Progenitor cell of endocrine pancreas (in vitro differentiated cells): ENCODE results near the gene CTLA4. TPM values are rescaled to one million over a fixed set of nuclear protein-coding genes. Genes with fewer than 3 reads are reported as not detected.
"Not testable (repeated sequence)": the region's sequence is repeated elsewhere in the genome, so short reads cannot be mapped to it uniquely, and the experiment has no call there.

ENCODE experiments used
- DNase-seq: peaks from one replicate; pipeline ENCODE4 v3.0.0; 2021; ENCODE audit warnings: low spot score; ENCODE audit not compliant: unreplicated experiment
- H3K27ac Mint-ChIP-seq: 2 replicates; pipeline ENCODE4 v1.8.0; 2021; ENCODE audit warnings: mild to moderate bottlenecking, moderate library complexity, mixed read lengths
- H3K27me3 Mint-ChIP-seq: 2 replicates; pipeline ENCODE4 v1.8.0; 2021; ENCODE audit warnings: mixed read lengths
- H3K36me3 Mint-ChIP-seq: 2 replicates; pipeline ENCODE4 v1.8.0; 2022; ENCODE audit warnings: mixed read lengths; ENCODE audit not compliant: insufficient read depth
- H3K4me1 Mint-ChIP-seq: 2 replicates; pipeline ENCODE4 v1.8.0; 2021; ENCODE audit warnings: low read depth, mixed read lengths
- H3K4me3 Mint-ChIP-seq: 2 replicates; pipeline ENCODE4 v1.8.0; 2021; ENCODE audit warnings: low read depth, mild to moderate bottlenecking, moderate library complexity, mixed read lengths
- H3K9me3 Mint-ChIP-seq: 2 replicates; pipeline ENCODE4 v1.8.0; 2021; ENCODE audit warnings: low read depth, mixed read lengths
- CTCF ChIP-seq: fragments of 200-600 bp; sonication (generic); IDR thresholded peaks from one replicate; pipeline ENCODE4 v1.5.0; 2021; ENCODE audit warnings: antibody characterized with exemption, mild to moderate bottlenecking; ENCODE audit not compliant: unreplicated experiment
- total RNA-seq: library from RNA; stranded (reverse); gene quantifications from 2 replicates; pipeline ENCODE4 v1.2.1, GENCODE V29; 2021

Gene CTLA4
- total RNA-seq, 1 donor from 2014 or later: not detected

GRCh38 chr2:203880557-203881125 lies 13.1 kb downstream of the CTLA4 start:
- no peak overlapping the region for H3K4me3 Mint-ChIP-seq
- peaks cover 5% of the 10 kb centered on the region for H3K27me3 Mint-ChIP-seq
- no peaks in the 10 kb centered on the region for H3K4me1 Mint-ChIP-seq
- H3K36me3 Mint-ChIP-seq: no peaks in the 10 kb centered on the region
- no peaks in the 10 kb centered on the region for H3K9me3 Mint-ChIP-seq
- DNase-seq: no peak
- H3K27ac Mint-ChIP-seq: no peak overlapping the region
- TF ChIP-seq CTCF: no peak

- H3K27ac Mint-ChIP-seq, DNase-seq, H3K4me1 Mint-ChIP-seq, H3K4me3 Mint-ChIP-seq, H3K36me3 Mint-ChIP-seq, H3K27me3 Mint-ChIP-seq, H3K9me3 Mint-ChIP-seq: not testable (repeated sequence)
Measured at GRCh38 chr2:203881185-203881584, 13.6 kb downstream of the CTLA4 start.

- Mint-ChIP-seq H3K4me1 (no peaks in the 10 kb centered on the region), H3K4me3 (no peak overlapping the region), H3K36me3 (no peaks in the 10 kb centered on the region), H3K9me3 (no peaks in the 10 kb centered on the region), H3K27me3 (peaks cover 5% of the 10 kb centered on the region), H3K27ac (no peak overlapping the region)
- DNase-seq: no peak
- no peak for TF ChIP-seq CTCF
Measured at GRCh38 chr2:203882551-203882950, 15.0 kb downstream of the CTLA4 start.

- Mint-ChIP-seq H3K27me3 (no peaks in the 10 kb centered on the region), H3K4me1 (no peaks in the 10 kb centered on the region), H3K4me3 (no peak overlapping the region), H3K27ac (no peak overlapping the region), H3K36me3 (no peaks in the 10 kb centered on the region), H3K9me3 (no peaks in the 10 kb centered on the region)
- no peak for DNase-seq
- TF ChIP-seq CTCF: no peak
Measured at GRCh38 chr2:203886661-203887151, 19.1 kb downstream of the CTLA4 start.

- Mint-ChIP-seq H3K9me3 (peaks cover 4% of the 10 kb centered on the region), H3K4me1 (no peaks in the 10 kb centered on the region), H3K27ac (no peak overlapping the region), H3K27me3 (no peaks in the 10 kb centered on the region), H3K4me3 (no peak overlapping the region), H3K36me3 (no peaks in the 10 kb centered on the region)
- DNase-seq: no peak
- TF ChIP-seq CTCF: no peak
Measured at GRCh38 chr2:203887677-203888076, 20.1 kb downstream of the CTLA4 start.

GRCh38 chr2:203889542-203889941 lies 22.0 kb downstream of the CTLA4 start:
- no peak for DNase-seq
- no peaks in the 10 kb centered on the region for H3K4me1 Mint-ChIP-seq
- H3K4me3 Mint-ChIP-seq: no peak overlapping the region
- no peak overlapping the region for H3K27ac Mint-ChIP-seq
- TF ChIP-seq CTCF: no peak
- no peaks in the 10 kb centered on the region for H3K36me3 Mint-ChIP-seq
- peaks cover 3% of the 10 kb centered on the region for H3K27me3 Mint-ChIP-seq
- H3K9me3 Mint-ChIP-seq: peaks cover 4% of the 10 kb centered on the region
